Left cardiac atrium (tissue), 4 donors: Measurements from ENCODE around the gene BNIPL. TPM values are rescaled to one million over a fixed set of nuclear protein-coding genes. Genes with fewer than 3 reads are reported as not detected.

Experiments used
- ATAC-seq, 2 donors: fragments of 200-7000 bp; cut with Tn5 transposase; one replicate each; pipeline ENCODE4 v1.9.1; 2020; ENCODE audit warnings: mild to moderate bottlenecking in 2 of 2, moderate library complexity in 2 of 2
- DNase-seq: peaks from one replicate; pipeline ENCODE4 v3.0.0-alpha.2; 2020
- intact Hi-C, 2 donors: fragments of 100-400 bp; cut with DNase I; formaldehyde crosslinking; loops; one replicate each; pipeline versions ENCODE4 v1.14.1 to v1.15.1; 2022 to 2023
- total RNA-seq, 2 donors: library from RNA; stranded (reverse); fragmentation: NEBNext Ultra II Directional; extraction: Animal tissue kit (Norgen Biotek cat#: 25700); gene quantifications; one replicate each; pipeline ENCODE4 v1.2.1, GENCODE V29; 2021
- donor health status: DM: no; HTN: yes; CAD: no.
- donor health status: DM: no; HTN: yes; CAD: no; lungs with severe emphysema.
- donor health status: DM: yes; HTN: yes; CAD: no.
- donor health status: Dilated cardiomyopathy.

Gene BNIPL
- total RNA-seq, 2 donors from 2014 or later, result 0.15 to 0.16 TPM

DNA sequence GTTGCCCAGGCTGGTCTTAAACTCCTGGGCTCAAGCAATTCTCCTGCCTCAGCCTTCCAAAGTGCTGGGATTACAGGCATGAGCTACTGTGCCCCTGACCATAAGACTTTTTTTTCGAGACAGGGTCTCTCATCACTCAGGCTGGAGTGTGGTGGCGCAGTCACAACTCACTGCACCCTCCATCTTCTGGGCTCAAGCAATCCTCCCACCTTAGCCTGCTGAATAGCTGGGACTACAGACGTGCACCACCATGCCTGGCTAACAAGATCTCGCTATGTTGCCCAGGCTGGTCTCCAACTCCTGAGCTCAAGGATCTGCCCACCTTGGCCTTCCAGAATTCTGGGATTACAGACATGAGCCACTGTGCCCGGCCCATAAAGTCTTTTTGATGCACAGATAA is 13.1 kb downstream of the BNIPL start:
- ATAC-seq (peak in 1 of 2 donors; percentile 1), DNase-seq (no peak)
- intact Hi-C loops, result no loop called here

DNA sequence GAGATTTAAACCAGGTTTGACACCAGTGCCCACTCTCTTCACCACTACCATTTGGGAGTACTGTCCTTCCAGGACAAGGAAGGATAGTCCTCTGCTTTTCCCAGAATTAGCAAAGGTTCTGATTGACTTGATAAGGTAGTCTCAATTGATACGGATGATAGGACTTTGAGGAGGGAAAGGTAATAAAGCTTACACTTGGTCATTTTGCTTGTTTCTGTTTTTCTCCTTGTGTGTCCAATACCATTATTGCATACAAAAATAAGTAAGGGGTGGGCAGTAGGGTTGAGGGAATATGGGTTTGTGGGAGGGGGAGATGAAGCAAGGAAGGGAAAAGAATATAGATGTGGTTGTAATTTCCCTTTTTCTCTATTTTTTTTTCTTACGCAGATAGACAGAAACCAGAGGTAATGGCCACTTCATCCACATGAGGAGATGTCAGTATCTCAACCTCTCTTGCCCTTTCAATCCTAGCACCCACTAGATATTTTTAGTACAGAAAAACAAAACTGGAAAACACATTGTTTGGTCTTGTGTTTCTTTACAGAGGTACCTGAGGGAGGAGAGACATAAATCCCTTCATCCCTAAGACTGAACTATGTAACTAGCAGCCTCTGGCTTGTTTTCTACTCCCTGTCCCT is 13.8 kb downstream of the BNIPL start:
- ATAC-seq (no peak), DNase-seq (no peak)
- intact Hi-C loops, result loop anchor here in 1 of 2 donors (10.0 kb wide), 1 partner anchor 45 kb away; the partner anchor contains the start of genes MINDY1 and PRUNE1

DNA sequence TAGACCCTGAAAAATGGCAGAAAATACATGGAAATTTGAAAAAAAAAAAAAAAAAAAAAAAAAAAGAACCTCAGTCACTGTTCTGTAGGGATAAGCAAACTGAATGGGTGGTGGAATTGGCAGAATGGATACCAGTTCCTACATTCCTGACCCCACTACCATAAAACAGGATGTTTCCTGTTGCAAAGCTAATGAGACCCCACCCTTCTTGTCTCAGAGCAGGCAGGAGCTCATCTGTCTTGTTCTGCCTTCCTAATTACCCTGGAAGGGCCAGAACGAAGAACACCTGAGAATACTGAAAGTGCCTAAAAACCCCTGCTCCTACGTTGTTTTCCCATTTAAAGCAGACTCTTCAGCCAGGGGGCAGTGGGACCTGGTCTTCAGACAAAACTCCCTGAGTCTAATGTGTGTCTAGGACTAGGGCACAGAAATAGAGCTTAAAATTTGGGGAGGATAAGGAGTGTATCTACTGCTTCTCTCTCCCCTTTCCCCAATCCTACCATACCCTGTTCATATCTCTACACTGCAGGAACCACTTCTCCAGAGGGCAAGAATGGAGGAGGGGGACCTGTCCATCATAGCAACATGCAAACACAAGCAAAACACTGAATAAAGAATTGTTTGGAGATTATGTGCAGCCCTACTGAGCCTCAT is 15.1 kb downstream of the BNIPL start:
- intact Hi-C loops, result loop anchor here in 1 of 2 donors (10.0 kb wide), 1 partner anchor 47 kb away; the partner anchor contains the start of genes MINDY1 and PRUNE1
- no peak for ATAC-seq
- no peak for DNase-seq

- intact Hi-C loops, result loop anchor here in 1 of 2 donors (10.0 kb wide), 1 partner anchor 50 kb away; the partner anchor contains the start of genes MINDY1 and PRUNE1
- no peak for ATAC-seq
- DNase-seq, result no peak
Measured at GRCh38 chr1:151054971-151055547, 18.7 kb downstream of the BNIPL start.

DNA sequence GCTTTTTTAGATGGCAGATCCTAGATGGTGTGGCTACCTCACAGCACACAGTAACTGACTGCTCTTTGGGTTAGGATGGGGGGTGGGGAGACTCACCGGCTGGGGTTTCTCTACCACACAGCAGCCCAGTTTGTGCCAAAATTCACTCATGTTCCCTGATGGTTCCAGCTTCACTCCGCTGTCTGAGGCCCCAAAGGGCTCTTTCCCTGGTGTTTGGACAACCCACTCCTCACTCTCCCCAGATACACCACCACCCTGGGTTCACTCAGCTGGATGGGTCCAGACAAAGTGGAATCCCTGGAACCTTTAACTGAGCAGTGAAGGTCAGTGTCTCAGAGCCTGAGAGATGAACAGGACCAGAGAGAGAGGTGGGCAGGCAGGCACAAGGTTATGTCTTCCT is 19.2 kb downstream of the BNIPL start:
- intact Hi-C loops, result loop anchor here in 1 of 2 donors (10.0 kb wide), 1 partner anchor 51 kb away; the partner anchor contains the start of genes MINDY1 and PRUNE1
- DNase-seq (no peak), ATAC-seq (no peak)

DNA sequence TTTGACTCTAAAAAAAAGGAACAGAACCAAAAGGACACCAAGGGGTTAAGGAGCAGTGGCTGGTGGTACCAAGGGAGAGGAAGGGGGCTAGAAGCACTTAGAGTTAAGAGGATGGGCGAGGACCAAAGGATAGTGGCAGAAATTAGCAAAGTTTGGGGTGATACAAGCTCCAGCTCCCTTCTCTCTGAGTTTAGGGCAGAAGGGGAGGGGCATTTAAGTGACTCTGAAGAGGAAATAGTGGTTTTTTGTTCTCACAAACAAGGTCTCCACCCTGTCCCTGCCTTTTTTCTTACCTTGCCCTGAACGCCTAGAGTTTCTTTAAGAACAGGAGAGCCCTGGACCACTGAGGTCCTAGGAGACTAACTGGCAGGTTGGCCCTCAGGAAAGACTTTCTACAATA is 19.8 kb downstream of the BNIPL start:
- ATAC-seq (no peak), DNase-seq (no peak)
- intact Hi-C loops, result loop anchor here in 1 of 2 donors (10.0 kb wide), 1 partner anchor 51 kb away; the partner anchor contains the start of genes MINDY1 and PRUNE1

- intact Hi-C loops, result loop anchor here in 1 of 2 donors (10.0 kb wide), 1 partner anchor 54 kb away; the partner anchor contains the start of genes MINDY1 and PRUNE1
- DNase-seq, result peak; percentile 37
- ATAC-seq, result peak; percentile 1 to 5
Measured at GRCh38 chr1:151058692-151059091, 22.3 kb downstream of the BNIPL start.

DNA sequence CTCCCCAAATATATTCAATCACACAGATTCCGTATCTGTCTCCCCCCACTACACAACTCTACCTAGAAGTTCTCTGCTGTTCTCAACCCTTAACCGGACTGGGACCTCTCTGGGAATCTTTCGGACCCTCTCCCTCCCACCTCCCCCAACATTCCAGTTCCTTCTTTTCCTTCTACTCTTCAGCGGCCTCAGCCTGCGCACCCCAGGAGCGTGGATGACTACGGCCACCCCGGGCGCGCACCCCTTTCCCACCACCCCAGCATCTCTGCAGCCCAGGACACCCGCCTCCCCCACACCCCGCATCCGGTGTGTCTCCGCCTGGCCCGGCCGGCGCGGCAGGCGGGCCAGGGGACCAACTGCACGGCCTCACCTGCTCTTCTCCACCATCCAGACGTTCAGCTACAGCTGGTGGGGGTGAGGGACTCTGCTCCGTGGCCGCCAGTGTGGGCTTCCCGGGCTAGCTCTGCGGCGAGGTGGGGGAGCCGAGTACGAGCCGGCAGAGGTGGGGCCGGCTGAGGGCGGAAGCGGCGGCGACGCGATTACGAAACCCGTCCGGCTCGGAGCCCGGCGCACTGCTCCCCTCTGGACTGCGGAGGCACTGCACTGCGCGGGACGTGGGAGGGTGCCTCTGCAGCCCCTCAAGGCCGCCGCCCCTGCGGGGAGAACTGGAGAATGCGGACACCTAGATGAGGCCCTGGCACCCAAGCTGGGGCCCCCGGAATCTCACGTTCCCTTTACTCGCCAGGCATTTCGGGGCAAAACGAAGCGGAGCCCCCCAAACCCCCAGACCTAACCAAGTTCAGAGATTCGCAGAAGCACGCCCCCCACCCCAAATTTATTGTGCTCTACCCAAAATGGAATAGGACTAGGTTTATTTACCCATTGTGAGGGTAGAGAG is 23.0 kb downstream of the BNIPL start, which contains the start of gene CDC42SE1:
Gene CDC42SE1 (minus strand): TSS at position 514 of the 898 bp plus-strand sequence. CDS start 3,892 bp downstream, outside the sequence.
- ATAC-seq (peak; percentile 92 to 96), DNase-seq (peak; percentile 90)
- intact Hi-C loops, result loop anchor here in 1 of 2 donors (10.0 kb wide), 1 partner anchor 55 kb away; the partner anchor contains the start of genes MINDY1 and PRUNE1

GRCh38 chr1:151060007-151060656 is 23.7 kb downstream of the BNIPL start, which contains the start of gene MLLT11:
MLLT11 (plus strand) TSS chr1:151060397; CDS start chr1:151067225, 6,828 bp downstream.
- DNase-seq, result peak; percentile 51
- intact Hi-C loops, result no loop called here
- peak; percentile 57 to 65 for ATAC-seq

DNA sequence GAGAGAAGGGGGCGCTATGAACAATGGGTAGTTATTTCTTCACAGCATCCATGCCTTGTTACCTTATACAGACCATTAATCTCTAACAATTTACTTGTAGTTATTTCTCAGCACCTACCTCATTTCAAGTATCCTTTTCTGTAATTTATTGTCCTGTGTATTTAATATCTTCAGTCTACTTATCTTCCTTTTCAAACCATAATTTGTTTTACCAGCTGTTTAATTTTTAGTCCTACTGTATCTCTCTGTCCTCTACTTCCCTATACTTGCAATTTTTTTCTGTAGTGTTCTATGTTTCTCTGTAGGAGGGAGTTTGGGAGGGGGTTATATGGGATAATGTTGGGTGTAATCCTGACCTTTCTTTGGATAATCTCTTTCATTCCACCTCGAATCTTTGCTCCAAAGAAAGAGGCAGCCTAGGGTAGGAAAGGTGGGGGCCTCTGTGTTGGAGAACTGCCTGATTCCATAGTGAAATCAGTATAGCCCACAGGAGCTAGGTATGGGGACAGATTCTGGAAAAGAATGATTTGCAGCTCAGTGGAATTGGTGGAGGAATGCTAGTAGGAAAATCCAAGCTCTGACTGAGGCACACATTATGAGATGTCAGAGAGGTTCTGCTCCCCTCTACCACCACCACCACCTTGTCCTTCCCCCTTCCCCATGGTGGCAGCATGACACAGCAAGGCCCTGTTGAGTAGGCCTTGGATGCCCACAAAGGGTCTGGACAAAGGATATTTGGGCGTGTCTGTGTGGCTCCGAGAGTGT is 24.5 kb downstream of the BNIPL start:
- ATAC-seq (no peak), DNase-seq (no peak)
- intact Hi-C loops, result no loop called here

DNA sequence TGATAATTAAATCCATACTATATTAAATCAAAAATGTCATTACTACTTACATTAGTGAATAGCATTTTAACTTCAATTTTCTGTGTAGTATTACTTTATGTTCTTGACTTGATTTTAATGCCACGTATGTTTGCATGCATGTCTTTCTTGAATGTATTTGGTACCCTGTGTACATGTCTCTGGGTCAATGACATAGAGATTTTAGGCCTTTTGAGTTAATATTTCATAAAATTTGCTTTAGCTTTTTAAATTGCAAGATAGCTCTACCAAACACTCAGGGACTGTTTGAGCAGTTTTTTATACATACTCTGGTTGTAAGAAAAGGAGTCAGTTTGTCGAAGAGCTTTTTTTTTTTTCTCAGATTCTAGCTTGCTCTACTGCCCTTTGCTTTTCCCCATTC is 25.3 kb downstream of the BNIPL start:
- DNase-seq (no peak), ATAC-seq (no peak)
- intact Hi-C loops, result no loop called here

- ATAC-seq (peak in 1 of 2 donors; percentile 41), DNase-seq (no peak)
- intact Hi-C loops, result no loop called here
Measured at GRCh38 chr1:151062741-151063371, 26.5 kb downstream of the BNIPL start.

GRCh38 chr1:151065089-151065645 is 28.8 kb downstream of the BNIPL start:
- DNase-seq, result no peak
- intact Hi-C loops, result no loop called here
- no peak for ATAC-seq

DNA sequence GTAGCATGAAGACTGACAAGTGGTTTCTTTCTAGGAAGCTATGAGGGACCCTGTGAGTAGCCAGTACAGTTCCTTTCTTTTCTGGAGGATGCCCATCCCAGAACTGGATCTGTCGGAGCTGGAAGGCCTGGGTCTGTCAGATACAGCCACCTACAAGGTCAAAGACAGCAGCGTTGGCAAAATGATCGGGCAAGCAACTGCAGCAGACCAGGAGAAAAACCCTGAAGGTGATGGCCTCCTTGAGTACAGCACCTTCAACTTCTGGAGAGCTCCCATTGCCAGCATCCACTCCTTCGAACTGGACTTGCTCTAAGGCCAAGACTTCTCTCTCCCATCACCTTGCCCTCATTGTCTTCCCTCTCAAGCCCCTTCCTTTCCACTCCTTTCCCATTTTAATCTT is 30.8 kb downstream of the BNIPL start:
- ATAC-seq (no peak), DNase-seq (no peak)
- intact Hi-C loops, result no loop called here

DNA sequence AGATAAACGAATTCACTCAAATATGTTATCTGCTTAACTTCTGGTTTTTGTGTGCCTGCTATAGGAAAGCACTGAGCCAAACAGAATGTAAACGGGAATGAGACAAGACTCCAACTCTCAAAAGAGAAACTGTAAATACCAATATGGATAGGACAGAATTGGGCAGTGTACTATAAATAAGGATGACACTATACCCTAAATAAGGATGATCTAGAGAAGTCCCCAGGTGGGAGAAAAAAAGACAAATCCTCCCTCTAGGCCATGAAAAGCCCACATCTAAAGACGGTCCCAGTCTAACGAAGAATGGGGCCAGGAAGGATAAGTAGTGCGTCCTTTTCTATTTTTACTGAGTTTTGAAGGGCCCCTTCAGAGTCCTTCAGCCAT is 32.7 kb downstream of the BNIPL start:
- no peak for DNase-seq
- no peak for ATAC-seq
- intact Hi-C loops, result no loop called here

- DNase-seq (peak; percentile 95), ATAC-seq (peak; percentile 94 to 96)
- intact Hi-C loops, result loop anchor here in 1 of 2 donors (2.0 kb wide), 1 partner anchor 46 kb away; no protein-coding TSS in a partner anchor
Measured at GRCh38 chr1:151070474-151071276, 34.3 kb downstream of the BNIPL start, which contains the start of gene GABPB2. GABPB2 (plus strand) TSS chr1:151070761; CDS start chr1:151088190, 17,429 bp downstream.
